Measurements from ENCODE around the gene DNAJB6.

DNA sequence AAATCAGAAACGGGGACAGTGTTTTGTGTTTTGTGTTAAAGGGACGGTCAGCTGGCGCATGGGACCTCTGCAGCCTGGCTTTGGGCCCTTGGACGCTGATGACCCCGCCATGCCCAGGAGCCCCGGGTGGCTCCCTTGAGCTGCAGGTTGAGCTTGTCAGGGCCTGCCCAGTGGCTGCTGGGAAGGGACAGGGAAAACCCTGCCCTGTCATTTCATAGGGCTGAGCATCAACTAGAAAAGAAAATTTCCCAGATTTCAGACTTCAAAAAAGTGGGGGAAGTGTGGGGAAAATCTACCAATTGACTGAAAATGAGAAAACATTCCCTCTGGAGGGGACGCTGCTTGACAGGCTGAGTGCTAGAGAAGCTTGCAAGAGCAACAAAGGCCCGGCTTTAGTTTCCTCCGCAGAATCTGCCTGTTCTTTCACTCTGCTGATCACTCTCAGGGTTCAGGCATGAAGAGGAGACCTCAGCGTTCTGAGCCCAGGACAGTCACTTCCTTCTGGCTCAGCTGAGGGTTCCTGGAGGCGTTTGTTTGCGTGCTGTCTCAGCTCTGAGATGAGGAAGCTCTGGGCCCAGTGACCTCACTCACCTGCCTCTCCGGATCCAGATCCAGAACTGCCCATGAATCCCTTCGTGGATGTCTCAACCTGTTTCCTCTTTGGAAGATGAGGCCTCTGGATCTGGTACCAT, 18.6 kb upstream of the DNAJB6 start:
- TF ChIP-seq, protein P1, sequence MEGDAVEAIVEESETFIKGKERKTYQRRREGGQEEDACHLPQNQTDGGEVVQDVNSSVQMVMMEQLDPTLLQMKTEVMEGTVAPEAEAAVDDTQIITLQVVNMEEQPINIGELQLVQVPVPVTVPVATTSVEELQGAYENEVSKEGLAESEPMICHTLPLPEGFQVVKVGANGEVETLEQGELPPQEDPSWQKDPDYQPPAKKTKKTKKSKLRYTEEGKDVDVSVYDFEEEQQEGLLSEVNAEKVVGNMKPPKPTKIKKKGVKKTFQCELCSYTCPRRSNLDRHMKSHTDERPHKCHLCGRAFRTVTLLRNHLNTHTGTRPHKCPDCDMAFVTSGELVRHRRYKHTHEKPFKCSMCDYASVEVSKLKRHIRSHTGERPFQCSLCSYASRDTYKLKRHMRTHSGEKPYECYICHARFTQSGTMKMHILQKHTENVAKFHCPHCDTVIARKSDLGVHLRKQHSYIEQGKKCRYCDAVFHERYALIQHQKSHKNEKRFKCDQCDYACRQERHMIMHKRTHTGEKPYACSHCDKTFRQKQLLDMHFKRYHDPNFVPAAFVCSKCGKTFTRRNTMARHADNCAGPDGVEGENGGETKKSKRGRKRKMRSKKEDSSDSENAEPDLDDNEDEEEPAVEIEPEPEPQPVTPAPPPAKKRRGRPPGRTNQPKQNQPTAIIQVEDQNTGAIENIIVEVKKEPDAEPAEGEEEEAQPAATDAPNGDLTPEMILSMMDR (IDR thresholded peaks at IDR 0.05) = no peak
- TF ChIP-seq POLR2A (IDR thresholded peaks at IDR 0.05) = no peak
- TF ChIP-seq POLR2AphosphoS5 (IDR thresholded peaks at IDR 0.05; ENCODE audit: insufficient read depth in 1 of 2, low read depth in 1 of 2) = no peak

Data from vagina (tissue), 2 donors.